Activated CD8-positive, alpha-beta T cell treated with anti-CD3 and anti-CD28 coated beads for 36 hours (primary cell): Measurements from ENCODE around the gene ABHD17C. TPM values are rescaled to one million over a fixed set of nuclear protein-coding genes. Genes with fewer than 3 reads are reported as not detected.

Source experiments
- ATAC-seq: fragments of 200-7000 bp; cut with Tn5 transposase; one replicate; pipeline ENCODE4 v1.10.0; 2021; ENCODE audit warnings: mild to moderate bottlenecking, moderate library complexity
- CTCF ChIA-PET: fragments of 350-600 bp; sonication (Branson Sonifier 250); formaldehyde crosslinking; loops from one replicate; lab custom pipeline; 2021; ENCODE audit warnings: antibody characterized with exemption; lab: Charles Lee
- POLR2A ChIA-PET: fragments of 350-600 bp; sonication (Branson Sonifier 250); formaldehyde crosslinking; loops from one replicate; lab custom pipeline; 2021; ENCODE audit warnings: antibody characterized with exemption; lab: Charles Lee
- DNase-seq: peaks from one replicate; pipeline ENCODE4 v3.0.0-alpha.2; 2020
- H3K27ac Mint-ChIP-seq: one replicate; pipeline ENCODE4 v1.8.0; 2021; ENCODE audit warnings: mild to moderate bottlenecking, mixed read lengths
- H3K27me3 Mint-ChIP-seq: one replicate; pipeline ENCODE4 v1.8.0; 2021; ENCODE audit warnings: mixed read lengths
- H3K36me3 Mint-ChIP-seq: one replicate; pipeline ENCODE4 v1.8.0; 2021; ENCODE audit warnings: low read depth, mixed read lengths
- H3K4me1 Mint-ChIP-seq: one replicate; pipeline ENCODE4 v1.8.0; 2021; ENCODE audit warnings: low read depth, mixed read lengths
- H3K4me3 Mint-ChIP-seq: one replicate; pipeline ENCODE4 v1.8.0; 2021; ENCODE audit warnings: mild to moderate bottlenecking, moderate library complexity, mixed read lengths
- H3K9me3 Mint-ChIP-seq: one replicate; pipeline ENCODE4 v1.8.0; 2021; ENCODE audit warnings: mixed read lengths
- intact Hi-C: fragments of 100-400 bp; cut with micrococcal nuclease; formaldehyde crosslinking; loops from one replicate; pipeline ENCODE4 v1.10.0; 2022
- total RNA-seq, 2 experiments: library from RNA; stranded (reverse); gene quantifications; one replicate each; pipeline ENCODE4 v1.2.3, GENCODE V29; 2021
- TF ChIP-seq, protein P1 (sequence below): fragments of 200-600 bp; IDR thresholded peaks from one replicate; pipeline ENCODE4 v1.8.0; 2022; ENCODE audit warnings: antibody characterized with exemption, mild to moderate bottlenecking

ABHD17C gene
- total RNA-seq, 2 experiments from 2014 or later: 5.4 to 5.6 TPM

DNA sequence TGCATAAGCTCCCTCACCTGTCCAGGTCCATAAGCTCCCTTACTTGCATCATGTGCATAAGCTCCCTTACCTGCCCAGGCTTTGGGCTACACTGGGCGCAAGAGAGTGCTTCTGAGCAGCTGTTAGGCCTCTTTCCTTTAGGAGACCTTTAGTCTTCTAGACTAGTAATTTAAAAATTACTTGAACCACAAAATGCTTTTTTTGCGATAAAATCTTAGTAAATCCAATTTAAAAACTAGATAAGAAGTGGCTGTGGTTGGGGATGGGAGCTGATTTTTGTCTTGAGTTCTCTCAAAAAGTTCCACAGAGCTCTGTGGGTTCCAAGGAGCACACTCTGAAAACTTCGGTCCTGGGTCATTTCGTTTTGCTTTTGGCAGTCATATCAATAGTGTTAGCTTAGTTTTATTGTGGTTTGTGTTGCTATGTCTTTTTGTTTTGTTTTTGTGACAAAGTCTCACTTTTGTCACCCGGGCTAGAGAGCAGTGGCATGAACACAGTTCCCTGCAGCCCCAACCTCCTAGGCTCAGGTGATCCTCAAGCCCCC lies 90.8 kb downstream of the ABHD17C start:
- TF ChIP-seq, protein P1, sequence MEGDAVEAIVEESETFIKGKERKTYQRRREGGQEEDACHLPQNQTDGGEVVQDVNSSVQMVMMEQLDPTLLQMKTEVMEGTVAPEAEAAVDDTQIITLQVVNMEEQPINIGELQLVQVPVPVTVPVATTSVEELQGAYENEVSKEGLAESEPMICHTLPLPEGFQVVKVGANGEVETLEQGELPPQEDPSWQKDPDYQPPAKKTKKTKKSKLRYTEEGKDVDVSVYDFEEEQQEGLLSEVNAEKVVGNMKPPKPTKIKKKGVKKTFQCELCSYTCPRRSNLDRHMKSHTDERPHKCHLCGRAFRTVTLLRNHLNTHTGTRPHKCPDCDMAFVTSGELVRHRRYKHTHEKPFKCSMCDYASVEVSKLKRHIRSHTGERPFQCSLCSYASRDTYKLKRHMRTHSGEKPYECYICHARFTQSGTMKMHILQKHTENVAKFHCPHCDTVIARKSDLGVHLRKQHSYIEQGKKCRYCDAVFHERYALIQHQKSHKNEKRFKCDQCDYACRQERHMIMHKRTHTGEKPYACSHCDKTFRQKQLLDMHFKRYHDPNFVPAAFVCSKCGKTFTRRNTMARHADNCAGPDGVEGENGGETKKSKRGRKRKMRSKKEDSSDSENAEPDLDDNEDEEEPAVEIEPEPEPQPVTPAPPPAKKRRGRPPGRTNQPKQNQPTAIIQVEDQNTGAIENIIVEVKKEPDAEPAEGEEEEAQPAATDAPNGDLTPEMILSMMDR: no peak
- DNase-seq (no peak), ATAC-seq (no peak)
- H3K4me1 Mint-ChIP-seq: peaks cover 4% of the 10 kb centered on the region
- peaks cover 27% of the 10 kb centered on the region for H3K27me3 Mint-ChIP-seq
- no peak overlapping the region for H3K4me3 Mint-ChIP-seq
- intact Hi-C loops: no loop called here
- no peak overlapping the region for H3K27ac Mint-ChIP-seq
- no peaks in the 10 kb centered on the region for H3K9me3 Mint-ChIP-seq
- H3K36me3 Mint-ChIP-seq: no peaks in the 10 kb centered on the region
- CTCF ChIA-PET: interaction anchor here (0.7 to 3.3 kb wide), 4 partner anchors 10 to 480 kb away, joined by 3 to 19 read pairs (median 4); no protein-coding TSS in a partner anchor
- POLR2A ChIA-PET: no interaction called here

DNA sequence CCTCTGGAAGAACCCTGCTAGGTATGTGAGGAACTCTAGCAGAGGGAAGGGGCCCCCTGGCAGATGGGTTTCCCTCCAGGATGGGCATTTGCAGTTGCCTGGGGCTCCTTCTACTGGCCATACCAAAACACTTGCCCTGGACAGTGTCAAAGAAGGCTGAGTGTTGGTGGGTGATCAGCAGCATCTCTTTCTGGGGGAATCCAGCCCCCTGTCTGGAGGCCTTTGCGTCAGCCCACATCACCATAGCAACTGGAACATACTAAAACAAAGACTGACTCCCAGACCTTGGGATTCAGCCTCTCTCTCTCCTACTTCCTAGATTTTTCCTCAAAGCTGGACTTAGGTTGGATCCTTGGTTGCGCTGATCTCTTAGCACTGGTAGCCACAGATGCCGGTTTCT lies 92.2 kb downstream of the ABHD17C start:
- ChIA-PET POLR2A (no interaction called here), CTCF (interaction anchor here (0.7 to 3.3 kb wide), 5 partner anchors 9 to 478 kb away, joined by 3 to 19 read pairs (median 4); no protein-coding TSS in a partner anchor)
- Mint-ChIP-seq H3K4me3 (no peak overlapping the region), H3K36me3 (no peaks in the 10 kb centered on the region), H3K27ac (no peak overlapping the region), H3K4me1 (peaks cover 4% of the 10 kb centered on the region), H3K27me3 (peaks cover 21% of the 10 kb centered on the region), H3K9me3 (no peaks in the 10 kb centered on the region)
- no peak for DNase-seq
- intact Hi-C loops: no loop called here
- TF ChIP-seq, protein P1: no peak
- ATAC-seq: no peak

DNA sequence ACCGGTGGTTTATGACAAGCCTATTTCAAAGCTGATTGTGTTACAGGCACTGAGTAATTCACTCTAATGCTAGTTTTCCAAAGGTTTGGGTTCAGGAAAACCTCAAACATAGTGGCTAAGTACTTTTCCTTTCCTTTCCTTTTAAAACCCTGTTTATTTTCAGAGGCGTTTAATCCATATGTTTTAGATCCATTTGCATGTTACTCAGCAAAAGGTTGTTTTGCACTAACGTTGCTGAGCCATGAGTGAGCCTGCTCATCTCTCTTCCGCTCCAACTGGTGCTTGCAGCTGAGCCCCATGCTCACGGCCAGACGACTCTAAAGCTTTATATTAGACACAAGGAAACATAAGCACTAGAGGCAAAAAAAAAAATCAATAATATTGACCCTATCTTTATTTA lies 93.4 kb downstream of the ABHD17C start:
- DNase-seq: no peak
- ChIA-PET POLR2A (no interaction called here), CTCF (interaction anchor here (1.7 kb wide), 1 partner anchor 181 kb away, joined by 7 read pairs; no protein-coding TSS in a partner anchor)
- no peaks in the 10 kb centered on the region for H3K4me1 Mint-ChIP-seq
- H3K4me3 Mint-ChIP-seq: no peak overlapping the region
- no peak overlapping the region for H3K27ac Mint-ChIP-seq
- intact Hi-C loops: no loop called here
- no peaks in the 10 kb centered on the region for H3K36me3 Mint-ChIP-seq
- H3K9me3 Mint-ChIP-seq: no peaks in the 10 kb centered on the region
- H3K27me3 Mint-ChIP-seq: peaks cover 17% of the 10 kb centered on the region
- TF ChIP-seq, protein P1: no peak
- no peak for ATAC-seq

DNA sequence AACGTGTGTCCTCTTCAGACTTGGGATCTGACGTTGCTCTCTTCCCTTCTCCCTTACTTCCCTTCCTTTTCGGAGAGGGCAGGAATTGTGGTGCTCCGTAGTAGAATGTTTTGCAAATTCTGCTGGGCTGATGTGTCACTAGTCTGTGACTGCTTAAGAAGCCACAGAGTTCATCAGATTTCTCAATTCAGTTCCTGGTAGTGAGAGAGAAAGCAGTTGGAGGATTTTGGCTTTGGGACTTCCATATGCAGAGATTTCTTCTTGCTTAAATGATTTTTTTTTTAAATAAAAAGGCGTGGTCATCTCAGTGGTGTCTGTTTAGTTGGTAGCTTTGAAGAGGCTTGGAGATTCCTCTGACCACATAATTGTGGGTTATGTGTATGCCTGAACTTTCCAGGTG lies 94.2 kb downstream of the ABHD17C start:
- no peak overlapping the region for H3K27ac Mint-ChIP-seq
- intact Hi-C loops: no loop called here
- H3K27me3 Mint-ChIP-seq: peaks cover 18% of the 10 kb centered on the region
- CTCF ChIA-PET: interaction anchor here (1.1 kb wide), 1 partner anchor 10 kb away, joined by 4 read pairs; the partner anchor contains the start of gene CEMIP
- no peaks in the 10 kb centered on the region for H3K4me1 Mint-ChIP-seq
- no peaks in the 10 kb centered on the region for H3K36me3 Mint-ChIP-seq
- no peak for DNase-seq
- TF ChIP-seq, protein P1: no peak
- POLR2A ChIA-PET: no interaction called here
- ATAC-seq: no peak
- H3K4me3 Mint-ChIP-seq: no peak overlapping the region
- H3K9me3 Mint-ChIP-seq: no peaks in the 10 kb centered on the region

DNA sequence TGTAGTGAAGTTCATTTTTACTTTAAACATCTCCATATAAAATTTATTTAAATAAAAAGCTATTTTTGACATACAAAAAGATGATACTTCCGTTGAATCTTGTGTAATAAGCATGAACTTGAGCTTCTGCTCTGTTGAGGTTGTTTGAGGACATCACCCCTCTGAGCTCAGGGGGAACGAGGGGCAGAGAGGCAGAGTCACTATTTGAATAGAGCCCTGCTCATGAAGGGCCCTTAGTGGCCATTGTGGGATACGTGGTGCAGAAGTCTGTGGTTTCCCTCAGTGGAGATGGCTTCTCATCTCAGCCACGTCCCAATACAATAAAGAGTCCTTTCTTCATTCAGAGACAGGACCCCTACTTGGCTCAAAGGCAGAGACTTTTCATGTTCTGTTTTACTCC lies 94.7 kb downstream of the ABHD17C start:
- ATAC-seq: no peak
- ChIA-PET POLR2A (interaction anchor here (0.6 kb wide), 1 partner anchor 179 kb away, joined by 3 read pairs; no protein-coding TSS in a partner anchor), CTCF (interaction anchor here (1.1 kb wide), 1 partner anchor 11 kb away, joined by 4 read pairs; the partner anchor contains the start of gene CEMIP)
- no peak for DNase-seq
- intact Hi-C loops: no loop called here
- Mint-ChIP-seq H3K4me3 (no peak overlapping the region), H3K36me3 (no peaks in the 10 kb centered on the region), H3K9me3 (no peaks in the 10 kb centered on the region), H3K4me1 (no peaks in the 10 kb centered on the region), H3K27me3 (peaks cover 20% of the 10 kb centered on the region), H3K27ac (no peak overlapping the region)
- TF ChIP-seq, protein P1: no peak
